Smooth muscle cell (in vitro differentiated cells): ENCODE results near the gene FCHO1. TPM values are rescaled to one million over a fixed set of nuclear protein-coding genes. Genes with fewer than 3 reads are reported as not detected.

Experiments
- DNase-seq: peaks from one replicate; lab custom pipeline; 2025; ENCODE audit not compliant: unreplicated experiment; lab: John Stamatoyannopoulos, UW
- H2AFZ ChIP-seq: fragments of 200-600 bp; sonication (generic); 2 replicates; pipeline ENCODE4 v1.6.0; 2016; ENCODE audit warnings: antibody characterized with exemption, low read depth, mild to moderate bottlenecking
- H3F3A ChIP-seq: fragments of 200-600 bp; sonication (generic); 2 replicates; pipeline ENCODE4 v1.6.0; 2017; ENCODE audit warnings: antibody characterized with exemption, low read depth
- H3K27ac ChIP-seq: fragments of 200-600 bp; sonication (generic); 2 replicates; pipeline ENCODE4 v1.5.1; 2016; ENCODE audit warnings: low read depth, mild to moderate bottlenecking
- H3K27me3 ChIP-seq: fragments of 200-600 bp; sonication (generic); 2 replicates; pipeline ENCODE4 v1.6.1; 2016; ENCODE audit warnings: low read depth, mild to moderate bottlenecking
- H3K36me3 ChIP-seq: fragments of 200-600 bp; sonication (generic); 2 replicates; pipeline ENCODE4 v1.5.1; 2016; ENCODE audit warnings: low read depth
- H3K4me1 ChIP-seq: fragments of 200-600 bp; sonication (generic); 2 replicates; pipeline ENCODE4 v1.5.1; 2016; ENCODE audit warnings: low read depth
- H3K4me2 ChIP-seq: fragments of 200-600 bp; sonication (generic); 2 replicates; pipeline ENCODE4 v1.6.0; 2016; ENCODE audit warnings: mild to moderate bottlenecking
- H3K4me3 ChIP-seq: fragments of 200-600 bp; sonication (generic); 2 replicates; pipeline ENCODE4 v1.5.1; 2016; ENCODE audit warnings: mild to moderate bottlenecking
- H3K79me2 ChIP-seq: fragments of 200-600 bp; sonication (generic); 2 replicates; pipeline ENCODE4 v1.6.0; 2016; ENCODE audit warnings: low read depth, mild to moderate bottlenecking
- H3K9ac ChIP-seq: fragments of 200-600 bp; sonication (generic); 2 replicates; pipeline ENCODE4 v1.6.0; 2016; ENCODE audit warnings: low read depth
- H3K9me3 ChIP-seq: fragments of 200-600 bp; sonication (generic); replicated peaks from 2 replicates; pipeline ENCODE4 v1.5.1; 2016; ENCODE audit warnings: low read depth
- H4K20me1 ChIP-seq: fragments of 200-600 bp; sonication (generic); 2 replicates; pipeline ENCODE4 v1.6.0; 2016; ENCODE audit warnings: low read depth
- CTCF ChIP-seq: fragments of 200-600 bp; sonication (generic); IDR thresholded peaks from 2 replicates; pipeline ENCODE4 v1.5.1; 2017; ENCODE audit warnings: borderline replicate concordance, mild to moderate bottlenecking, antibody characterized with exemption; ENCODE audit not compliant: insufficient read depth, poor library complexity, severe bottlenecking
- WGBS: methylation state at CpG from one replicate; pipeline ENCODE4 v1.1.7; 2016; ENCODE audit warnings: low lambda C conversion rate; 5-methylcytosine and 5-hydroxymethylcytosine counted together
- polyA plus RNA-seq: library from polyadenylated mRNA; unstranded; fragments of >200 nt; fragmentation: Nextera tagmentation; extraction: Ambion mirVana; gene quantifications from 2 replicates; pipeline ENCODE4 v1.2.1, GENCODE V29; 2016
- total RNA-seq: library from RNA; depleted of rRNA; stranded (reverse); fragments of >200 nt; gene quantifications from 2 replicates; pipeline ENCODE4 v1.2.3, GENCODE V29; 2014

The FCHO1 gene
- total and polyA plus RNA-seq, 2 experiments from 2014 or later: 1.0 to 5.3 TPM

- no peak within 1 kb of the TSS for H3K27ac ChIP-seq
- no peaks in the 10 kb centered on the region for H3K4me1 ChIP-seq
- no peak within 1 kb of the TSS for H2AFZ ChIP-seq
- no peaks in the 10 kb centered on the region for H3K9me3 ChIP-seq
- H3K4me3 ChIP-seq: peak within 1 kb of the TSS; percentile 38
- no peak for TF ChIP-seq CTCF
- no peaks in the 10 kb centered on the region for H3K79me2 ChIP-seq
- no peak for DNase-seq
- peaks cover 36% of the 10 kb centered on the region for H3K27me3 ChIP-seq
- H3K36me3 ChIP-seq: no peaks in the 10 kb centered on the region
- WGBS: 4% methylated on average over 41 of the region's 50 CpGs
- no peaks in the 10 kb centered on the region for H4K20me1 ChIP-seq
- peak within 1 kb of the TSS; percentile 59 for H3K4me2 ChIP-seq
- H3K9ac ChIP-seq: no peak within 1 kb of the TSS
- H3F3A ChIP-seq: no peaks in the 10 kb centered on the region
These were observed 43.6 kb downstream of the FCHO1 start, which contains the start of gene B3GNT3 for GRCh38 chr19:17794731-17795494. Gene B3GNT3 (plus strand): TSS chr19:17795138. CDS start chr19:17807808, 12,670 bp downstream.

- Histone ChIP-seq H3F3A (no peaks in the 10 kb centered on the region), H3K4me3 (peak overlapping the region; percentile 38), H4K20me1 (no peaks in the 10 kb centered on the region), H3K36me3 (no peaks in the 10 kb centered on the region), H3K79me2 (no peaks in the 10 kb centered on the region), H3K27ac (no peak overlapping the region), H3K27me3 (peaks cover 36% of the 10 kb centered on the region), H2AFZ (no peak overlapping the region), H3K4me2 (peak overlapping the region; percentile 59), H3K9me3 (no peaks in the 10 kb centered on the region), H3K9ac (no peak overlapping the region), H3K4me1 (no peaks in the 10 kb centered on the region)
- no peak for DNase-seq
- TF ChIP-seq CTCF: no peak
- WGBS: 32% methylated on average over 14 of the region's 14 CpGs
These were observed 44.2 kb downstream of the FCHO1 start for GRCh38 chr19:17795495-17795856.

GRCh38 chr19:17796013-17796837 is 44.9 kb downstream of the FCHO1 start:
- no peaks in the 10 kb centered on the region for H3F3A ChIP-seq
- no peak for TF ChIP-seq CTCF
- H4K20me1 ChIP-seq: no peaks in the 10 kb centered on the region
- no peak overlapping the region for H3K9ac ChIP-seq
- no peak overlapping the region for H2AFZ ChIP-seq
- no peaks in the 10 kb centered on the region for H3K36me3 ChIP-seq
- H3K4me3 ChIP-seq: peak overlapping the region; percentile 38
- no peaks in the 10 kb centered on the region for H3K4me1 ChIP-seq
- H3K4me2 ChIP-seq: no peak overlapping the region
- no peaks in the 10 kb centered on the region for H3K9me3 ChIP-seq
- 81% methylated on average over 6 of the region's 6 CpGs for WGBS
- peak overlapping the region; percentile 13 for H3K27ac ChIP-seq
- no peak for DNase-seq
- no peaks in the 10 kb centered on the region for H3K79me2 ChIP-seq
- H3K27me3 ChIP-seq: peaks cover 36% of the 10 kb centered on the region
